ENCODE data around the gene LRBA. TPM values are rescaled to one million over a fixed set of nuclear protein-coding genes. Genes with fewer than 3 reads are reported as not detected.
"Not testable (repeated sequence)": the region's sequence is repeated elsewhere in the genome, so short reads cannot be mapped to it uniquely, and the experiment has no call there.

LRBA gene
- total and polyA plus RNA-seq, 2 donors, result 11.6 to 92.0 TPM

DNA sequence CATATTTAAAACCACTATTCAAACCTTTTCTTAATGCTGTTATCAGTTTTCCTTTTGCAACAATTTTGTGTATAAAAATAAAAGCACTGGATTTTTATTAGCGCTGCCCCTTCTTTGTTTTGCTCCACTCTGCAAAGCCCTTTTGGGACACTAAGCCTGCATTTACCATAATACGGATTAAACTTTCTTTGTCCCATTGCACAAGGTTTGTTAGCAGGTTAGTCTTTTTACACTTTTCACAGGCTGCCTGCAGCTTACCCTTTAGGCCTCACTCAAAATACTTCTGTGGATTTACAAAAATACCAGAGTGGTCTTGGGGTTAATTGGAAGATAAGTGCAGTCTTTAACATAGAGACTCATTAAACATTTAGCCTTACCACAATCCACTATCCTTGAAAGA, 468.8 kb downstream of the LRBA start:
- Histone ChIP-seq H3K27ac (ENCODE audit: low read depth) (no peak overlapping the region), H3K36me3 (ENCODE audit: insufficient read depth) (no peaks in the 10 kb centered on the region), H3K4me1 (ENCODE audit: insufficient read depth) (no peaks in the 10 kb centered on the region), H3K4me3 (ENCODE audit: low read depth, low read length) (no peak overlapping the region)
- no peak for DNase-seq (ENCODE audit: extremely low spot score)
- 93% methylated on average over 2 of the region's 2 CpGs for WGBS

DNA sequence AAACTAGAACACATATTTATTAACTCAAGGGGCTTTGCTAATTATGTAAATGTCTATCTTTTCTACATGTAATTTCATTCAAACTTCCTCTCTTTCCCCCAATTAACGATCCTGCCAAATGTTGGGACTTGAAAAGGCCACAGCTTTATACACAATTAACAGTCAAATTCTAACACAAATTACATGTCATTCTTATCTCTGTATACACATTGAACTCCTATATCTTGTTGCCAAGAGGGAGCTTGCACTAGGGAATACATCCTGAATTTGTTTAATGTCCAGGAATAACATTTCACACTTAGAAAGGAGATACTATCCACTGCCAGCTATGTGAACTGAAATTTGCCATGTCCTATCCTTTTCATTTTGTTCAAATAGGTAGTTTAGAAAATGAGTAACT, 472.0 kb downstream of the LRBA start:
- Histone ChIP-seq H3K27ac (ENCODE audit: low read depth) (no peak overlapping the region), H3K4me1 (ENCODE audit: insufficient read depth) (no peaks in the 10 kb centered on the region), H3K36me3 (ENCODE audit: insufficient read depth) (no peaks in the 10 kb centered on the region), H3K4me3 (ENCODE audit: low read depth, low read length) (no peak overlapping the region)
- WGBS, result 46% methylated on average over 1 of the region's 1 CpG
- no peak for DNase-seq (ENCODE audit: extremely low spot score)

DNA sequence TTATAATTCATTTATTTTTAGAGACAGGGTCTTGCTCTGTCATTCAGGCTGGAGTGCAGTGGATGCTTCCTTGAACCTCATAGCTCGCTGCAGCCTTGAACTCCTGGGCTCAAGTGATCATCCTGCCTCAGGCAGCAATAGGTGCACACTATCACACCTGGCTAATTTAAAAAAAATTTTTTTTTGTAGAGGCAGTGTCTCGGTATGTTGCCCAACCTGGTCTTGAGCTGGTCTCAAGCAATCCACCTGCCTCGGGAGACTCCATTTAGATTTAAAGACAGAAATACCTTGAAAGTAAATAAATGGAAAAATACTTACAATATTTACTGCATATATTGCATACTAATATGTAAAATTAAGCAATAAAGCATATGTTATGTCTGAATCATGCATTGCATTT, 473.4 kb downstream of the LRBA start:
- Histone ChIP-seq H3K4me1 (ENCODE audit: insufficient read depth) (no peaks in the 10 kb centered on the region), H3K27ac (ENCODE audit: low read depth) (no peak overlapping the region), H3K4me3 (ENCODE audit: low read depth, low read length) (no peak overlapping the region), H3K36me3 (ENCODE audit: insufficient read depth) (no peaks in the 10 kb centered on the region)
- WGBS, result 95% methylated on average over 3 of the region's 3 CpGs
- DNase-seq (ENCODE audit: extremely low spot score), result no peak

DNA sequence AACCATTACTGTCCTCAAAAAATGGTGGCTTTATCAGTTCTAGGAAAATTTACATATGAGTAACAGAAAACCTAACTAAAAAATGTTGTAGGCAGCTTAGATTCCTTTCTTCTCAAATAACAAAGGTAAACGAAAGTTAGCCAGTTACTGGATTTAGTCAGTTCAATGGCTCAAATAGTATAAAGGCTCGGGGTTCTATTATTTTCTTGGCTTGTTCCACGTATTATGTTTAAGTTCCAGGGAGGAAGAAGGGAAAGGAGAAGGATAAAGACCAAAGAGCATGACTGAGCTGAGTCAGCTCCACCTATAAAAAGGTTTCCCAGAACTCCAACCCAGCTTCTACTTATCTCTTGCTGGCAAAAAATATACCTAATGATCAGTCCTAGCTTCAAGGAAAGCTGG, 474.1 kb downstream of the LRBA start:
- Histone ChIP-seq H3K36me3 (ENCODE audit: insufficient read depth) (no peaks in the 10 kb centered on the region), H3K4me3 (ENCODE audit: low read depth, low read length) (no peak overlapping the region), H3K27ac (ENCODE audit: low read depth) (no peak overlapping the region), H3K4me1 (ENCODE audit: insufficient read depth) (no peaks in the 10 kb centered on the region)
- DNase-seq (ENCODE audit: extremely low spot score), result no peak
- 71% methylated on average over 3 of the region's 3 CpGs for WGBS

DNA sequence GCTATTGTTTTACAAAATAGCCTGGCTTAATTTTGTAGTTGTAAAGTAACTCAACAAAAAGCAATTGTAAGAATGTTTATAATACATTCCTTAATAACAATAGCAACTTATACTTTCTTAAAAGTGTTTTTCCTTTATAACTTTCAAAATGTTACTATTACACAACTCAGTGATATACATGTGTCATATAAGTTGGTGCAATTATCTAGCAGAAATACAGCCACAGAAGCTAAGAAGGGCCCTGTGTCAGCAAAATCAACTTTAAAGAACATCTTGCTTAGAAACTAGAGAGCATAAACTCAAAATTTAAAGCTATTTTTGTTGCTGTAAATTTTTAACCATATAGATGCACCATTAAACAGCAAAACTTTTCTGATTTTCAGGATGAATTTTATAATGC, 474.5 kb downstream of the LRBA start:
- H3K36me3 ChIP-seq (ENCODE audit: insufficient read depth), result no peaks in the 10 kb centered on the region
- no peaks in the 10 kb centered on the region for H3K4me1 ChIP-seq (ENCODE audit: insufficient read depth)
- DNase-seq (ENCODE audit: extremely low spot score), result no peak
- no peak overlapping the region for H3K27ac ChIP-seq (ENCODE audit: low read depth)
- no peak overlapping the region for H3K4me3 ChIP-seq (ENCODE audit: low read depth, low read length)

DNA sequence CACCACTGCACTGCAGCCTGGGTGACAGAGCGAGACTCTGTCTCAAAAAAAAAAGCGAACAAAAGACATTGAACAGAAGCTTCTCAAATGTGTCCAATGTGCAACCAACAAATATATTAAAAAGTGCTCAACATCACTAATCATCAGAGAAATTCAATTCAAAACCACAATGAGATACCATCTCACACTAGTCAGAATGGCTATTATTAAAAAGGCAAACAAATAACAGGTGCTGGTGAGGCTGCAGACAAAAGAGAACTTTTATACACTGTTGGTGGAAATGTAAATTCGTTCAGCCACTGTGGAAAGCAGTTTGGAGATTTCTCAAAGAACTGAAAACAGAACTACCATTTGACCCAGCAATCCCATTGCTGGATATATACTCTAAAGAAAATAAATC, 477.2 kb downstream of the LRBA start:
- not testable (repeated sequence) for H3K27ac ChIP-seq (ENCODE audit: low read depth); DNase-seq (ENCODE audit: extremely low spot score); H3K4me1 ChIP-seq (ENCODE audit: insufficient read depth); H3K4me3 ChIP-seq (ENCODE audit: low read depth, low read length); H3K36me3 ChIP-seq (ENCODE audit: insufficient read depth)
- 97% methylated on average over 3 of the region's 3 CpGs for WGBS

DNA sequence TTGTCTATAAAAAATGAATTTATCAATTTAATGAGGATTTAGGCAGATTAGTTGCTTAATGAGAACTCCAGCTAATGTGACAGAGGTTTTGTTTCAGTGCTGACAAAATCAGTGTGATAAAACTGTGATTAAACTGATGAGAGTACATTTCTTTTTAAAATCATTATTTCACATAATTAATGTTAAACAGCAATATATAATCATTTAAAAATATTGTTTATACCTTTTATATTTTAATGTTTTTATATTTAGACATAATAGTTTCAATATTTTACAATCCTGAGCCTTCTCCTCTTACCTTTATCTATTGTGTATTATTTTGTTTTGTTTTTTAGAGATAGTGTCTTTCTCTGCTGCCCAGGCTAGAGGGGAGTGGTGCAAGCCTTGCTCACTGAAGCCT, 480.3 kb downstream of the LRBA start:
- Histone ChIP-seq H3K4me1 (ENCODE audit: insufficient read depth) (no peaks in the 10 kb centered on the region), H3K27ac (ENCODE audit: low read depth) (no peak overlapping the region), H3K4me3 (ENCODE audit: low read depth, low read length) (no peak overlapping the region), H3K36me3 (ENCODE audit: insufficient read depth) (no peaks in the 10 kb centered on the region)
- no peak for DNase-seq (ENCODE audit: extremely low spot score)

DNA sequence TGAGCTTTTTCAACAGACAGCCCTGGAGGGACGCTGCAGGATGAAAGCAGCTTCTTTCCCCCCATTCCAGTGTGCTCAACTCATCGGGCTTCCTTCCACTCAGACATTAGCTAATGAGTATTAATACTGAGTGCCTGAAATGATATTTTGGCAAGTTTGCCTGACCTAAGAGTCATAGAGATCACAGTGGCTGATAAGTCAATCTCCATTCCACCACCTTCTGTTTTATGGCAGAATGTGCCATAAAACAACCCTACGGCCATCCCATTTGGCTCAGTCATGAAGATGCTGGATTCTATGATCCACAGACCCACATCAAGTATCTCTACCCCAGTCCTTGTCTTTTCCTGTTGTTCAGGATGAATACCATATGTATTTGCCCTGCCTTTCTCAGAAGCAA, 481.4 kb downstream of the LRBA start:
- no peak overlapping the region for H3K27ac ChIP-seq (ENCODE audit: low read depth)
- H3K4me1 ChIP-seq (ENCODE audit: insufficient read depth), result no peaks in the 10 kb centered on the region
- DNase-seq (ENCODE audit: extremely low spot score), result no peak
- no peak overlapping the region for H3K4me3 ChIP-seq (ENCODE audit: low read depth, low read length)
- H3K36me3 ChIP-seq (ENCODE audit: insufficient read depth), result no peaks in the 10 kb centered on the region
- WGBS, result 85% methylated on average over 3 of the region's 3 CpGs

DNA sequence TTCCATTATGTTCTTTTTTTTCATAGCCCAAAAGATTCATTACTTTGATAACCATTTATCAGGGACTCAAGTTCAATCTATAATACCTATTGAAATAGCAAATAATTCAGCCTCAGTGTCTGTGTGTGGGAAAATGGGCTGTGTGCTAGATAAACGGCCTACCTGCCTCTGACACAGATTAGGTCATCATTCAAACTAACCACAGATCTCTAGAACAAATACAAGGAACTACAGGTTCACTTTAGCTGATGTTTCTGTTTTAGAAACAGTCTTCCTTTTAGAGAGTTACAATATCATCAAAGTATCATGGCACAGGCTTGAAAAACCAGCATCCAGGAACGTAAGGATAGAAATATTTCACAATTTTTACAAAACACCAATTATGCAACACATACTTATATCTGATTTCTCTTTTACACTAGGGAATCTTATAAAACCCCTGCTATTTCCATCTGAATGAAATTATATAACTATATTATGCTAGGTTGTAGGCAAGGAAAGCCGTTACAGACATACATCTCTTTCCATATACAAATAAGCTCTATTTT, 489.7 kb downstream of the LRBA start:
- Histone ChIP-seq H3K27ac (ENCODE audit: low read depth) (no peak overlapping the region), H3K4me1 (ENCODE audit: insufficient read depth) (no peaks in the 10 kb centered on the region), H3K36me3 (ENCODE audit: insufficient read depth) (no peaks in the 10 kb centered on the region), H3K4me3 (ENCODE audit: low read depth, low read length) (no peak overlapping the region)
- DNase-seq (ENCODE audit: extremely low spot score), result no peak
- 78% methylated on average over 3 of the region's 3 CpGs for WGBS

DNA sequence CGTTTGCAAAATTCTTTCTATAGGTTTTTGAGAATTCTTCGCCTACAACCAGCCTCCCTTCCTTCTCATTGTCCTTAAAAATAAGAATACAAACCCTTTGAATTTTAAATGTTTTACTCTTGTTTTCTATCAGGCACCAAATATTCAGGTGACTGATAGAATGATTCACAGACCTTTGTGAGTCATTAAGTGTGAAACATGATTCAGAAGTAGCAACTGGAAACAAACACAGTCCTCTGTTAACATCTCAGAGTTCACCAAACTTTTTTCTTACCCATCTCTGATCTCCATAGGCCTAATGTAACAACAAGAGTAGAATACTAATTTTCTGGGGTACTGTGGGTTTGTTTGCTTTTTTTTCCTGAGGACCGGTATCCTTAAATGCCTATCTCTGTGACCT, 496.5 kb downstream of the LRBA start:
- no peaks in the 10 kb centered on the region for H3K36me3 ChIP-seq (ENCODE audit: insufficient read depth)
- H3K4me1 ChIP-seq (ENCODE audit: insufficient read depth), result no peaks in the 10 kb centered on the region
- H3K4me3 ChIP-seq (ENCODE audit: low read depth, low read length), result no peak overlapping the region
- 87% methylated on average over 3 of the region's 3 CpGs for WGBS
- no peak overlapping the region for H3K27ac ChIP-seq (ENCODE audit: low read depth)
- DNase-seq (ENCODE audit: extremely low spot score), result no peak

DNA sequence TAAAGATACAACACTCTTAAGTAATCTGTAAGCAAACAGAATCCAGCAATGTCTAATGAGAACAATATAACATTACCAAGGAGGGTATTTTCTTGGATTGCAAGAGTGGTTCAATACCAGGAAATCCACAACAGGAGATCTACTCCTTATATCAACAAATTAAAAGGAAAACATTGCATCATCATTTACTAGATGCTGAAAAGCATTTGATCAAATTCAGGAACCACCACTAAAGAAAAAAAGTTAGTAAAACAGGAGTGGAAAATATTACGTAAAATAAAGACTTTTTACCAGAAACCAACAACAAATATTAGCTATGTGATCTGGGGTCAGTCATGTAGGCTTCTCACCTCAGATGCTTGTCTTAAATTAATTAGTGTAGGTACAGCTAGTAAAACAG, 499.9 kb downstream of the LRBA start:
- H3K4me3 ChIP-seq (ENCODE audit: low read depth, low read length), result no peak overlapping the region
- no peak for DNase-seq (ENCODE audit: extremely low spot score)
- H3K36me3 ChIP-seq (ENCODE audit: insufficient read depth), result no peaks in the 10 kb centered on the region
- 88% methylated on average over 1 of the region's 1 CpG for WGBS
- H3K4me1 ChIP-seq (ENCODE audit: insufficient read depth), result no peaks in the 10 kb centered on the region
- no peak overlapping the region for H3K27ac ChIP-seq (ENCODE audit: low read depth)

DNA sequence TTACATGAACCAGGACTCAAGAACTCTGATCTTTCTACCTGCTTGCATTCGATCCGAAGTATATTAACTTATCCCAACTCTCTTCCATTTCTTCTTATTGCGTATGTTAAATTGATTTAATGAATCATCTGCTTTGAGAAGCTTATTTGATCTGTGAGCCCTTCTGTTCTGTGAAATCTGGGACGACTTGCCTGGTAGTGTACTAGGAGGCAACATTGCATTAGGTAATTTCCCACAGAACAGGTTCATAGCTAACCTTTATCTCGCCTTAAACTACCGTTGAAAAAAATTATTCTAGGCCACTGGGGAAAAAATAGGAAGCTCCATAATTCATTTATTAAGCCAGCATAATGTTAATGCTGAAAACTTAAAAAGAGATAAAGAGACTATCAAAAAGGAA, 500.4 kb downstream of the LRBA start:
- DNase-seq (ENCODE audit: extremely low spot score), result no peak
- WGBS, result 89% methylated on average over 6 of the region's 6 CpGs
- Histone ChIP-seq H3K4me3 (ENCODE audit: low read depth, low read length) (no peak overlapping the region), H3K27ac (ENCODE audit: low read depth) (no peak overlapping the region), H3K36me3 (ENCODE audit: insufficient read depth) (no peaks in the 10 kb centered on the region), H3K4me1 (ENCODE audit: insufficient read depth) (no peaks in the 10 kb centered on the region)

DNA sequence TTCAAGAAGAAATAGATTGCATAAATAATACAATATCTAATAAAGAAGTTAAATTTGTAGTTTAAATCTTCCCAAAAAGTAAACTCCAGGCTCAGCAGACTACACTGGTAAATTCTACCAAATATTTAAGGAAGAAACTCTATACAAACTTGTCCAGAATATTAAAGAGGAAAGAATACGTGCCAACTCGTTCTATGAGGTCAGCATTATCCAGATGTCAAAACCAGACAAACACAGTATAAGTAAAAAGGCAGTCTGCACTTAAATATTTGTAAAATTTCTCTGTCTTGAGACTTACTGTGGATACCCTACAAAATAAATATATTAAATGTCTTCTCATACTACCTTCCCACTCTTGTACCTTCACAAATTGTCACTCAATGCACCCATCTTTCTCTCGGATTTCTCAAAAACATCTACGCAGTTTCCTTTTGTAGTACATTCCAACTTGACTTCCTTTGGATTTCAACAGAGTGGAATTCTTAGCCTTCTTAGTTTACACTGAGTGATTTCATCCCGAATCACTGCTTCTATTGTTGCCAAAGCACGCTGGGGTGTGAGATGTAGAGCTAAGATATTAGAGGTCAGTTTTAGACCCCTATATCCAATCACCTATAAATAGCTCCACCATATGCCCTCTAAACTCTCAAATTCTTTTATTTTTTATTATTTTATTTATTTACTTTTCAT, 504.8 kb downstream of the LRBA start:
- Histone ChIP-seq H3K4me1 (ENCODE audit: insufficient read depth) (no peaks in the 10 kb centered on the region), H3K27ac (ENCODE audit: low read depth) (no peak overlapping the region), H3K4me3 (ENCODE audit: low read depth, low read length) (no peak overlapping the region), H3K36me3 (ENCODE audit: insufficient read depth) (no peaks in the 10 kb centered on the region)
- 57% methylated on average over 6 of the region's 6 CpGs for WGBS
- DNase-seq (ENCODE audit: extremely low spot score), result no peak

DNA sequence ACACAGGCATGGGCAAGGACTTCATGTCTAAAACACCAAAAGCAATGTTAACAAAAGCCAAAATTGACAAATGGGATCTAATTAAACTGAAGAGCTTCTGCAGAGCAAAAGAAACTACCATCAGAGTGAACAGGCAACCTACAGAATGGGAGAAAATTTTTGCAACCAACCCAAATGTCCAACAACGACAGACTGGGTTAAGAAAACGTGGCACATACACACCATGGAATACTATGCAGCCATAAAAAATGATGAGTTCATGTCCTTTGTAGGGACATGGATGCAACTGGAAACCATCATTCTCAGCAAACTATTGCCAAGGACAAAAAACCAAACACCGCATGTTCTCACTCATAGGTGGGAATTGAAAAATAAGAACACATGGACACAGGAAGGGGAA, 507.4 kb downstream of the LRBA start:
- DNase-seq (ENCODE audit: extremely low spot score); H3K4me3 ChIP-seq (ENCODE audit: low read depth, low read length); H3K4me1 ChIP-seq (ENCODE audit: insufficient read depth); H3K27ac ChIP-seq (ENCODE audit: low read depth); H3K36me3 ChIP-seq (ENCODE audit: insufficient read depth): not testable (repeated sequence)
- 98% methylated on average over 3 of the region's 3 CpGs for WGBS

DNA sequence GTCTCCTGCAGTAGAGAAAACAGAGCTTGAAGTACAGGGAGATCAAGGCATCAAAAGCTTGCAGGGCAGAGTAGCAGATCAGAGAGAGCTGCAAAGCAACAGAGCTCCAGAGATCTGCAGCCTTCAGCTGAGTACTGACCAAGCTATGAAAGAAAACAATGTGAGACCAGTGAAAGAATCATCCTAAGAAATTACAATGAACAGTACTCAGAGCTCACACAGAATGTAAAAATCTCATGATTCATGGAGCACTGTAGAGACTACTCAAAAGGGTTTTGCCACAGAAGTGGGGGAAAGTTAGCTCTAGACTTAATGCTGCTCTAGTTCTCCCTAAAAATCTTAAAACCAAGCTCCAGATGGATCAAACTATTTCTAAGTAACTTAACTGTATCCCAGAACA, 513.1 kb downstream of the LRBA start:
- no peak overlapping the region for H3K4me3 ChIP-seq (ENCODE audit: low read depth, low read length)
- H3K36me3 ChIP-seq (ENCODE audit: insufficient read depth), result no peaks in the 10 kb centered on the region
- H3K27ac ChIP-seq (ENCODE audit: low read depth), result no peak overlapping the region
- no peaks in the 10 kb centered on the region for H3K4me1 ChIP-seq (ENCODE audit: insufficient read depth)
- no peak for DNase-seq (ENCODE audit: extremely low spot score)

Data from urinary bladder (tissue), 4 donors.